H9 (cell line): ENCODE data around the gene PRPF6. TPM values are rescaled to one million over a fixed set of nuclear protein-coding genes. Genes with fewer than 3 reads are reported as not detected.

Experiments
- DNase-seq: peaks from one replicate; pipeline ENCODE4 v3.0.0-alpha.2; 2017
- H2AFZ ChIP-seq: one replicate; pipeline ENCODE4 v1.6.1; 2013; ENCODE audit warnings: mild to moderate bottlenecking, low read length, control low read depth, moderate library complexity
- H2AK5ac ChIP-seq: 2 replicates; pipeline ENCODE4 v1.6.1; 2013; ENCODE audit warnings: low read length, control low read depth, mixed read lengths; ENCODE audit not compliant: insufficient read length
- H2BK120ac ChIP-seq: one replicate; pipeline ENCODE4 v1.6.1; 2013; ENCODE audit warnings: low read depth, mild to moderate bottlenecking, low read length, control low read depth, inconsistent platforms; ENCODE audit not compliant: poor library complexity, severe bottlenecking
- H2BK12ac ChIP-seq: 2 replicates; pipeline ENCODE4 v1.6.1; 2013; ENCODE audit warnings: low read length, control low read depth, mixed read lengths, low read depth; ENCODE audit not compliant: insufficient read length
- H2BK15ac ChIP-seq: 2 replicates; pipeline ENCODE4 v1.6.1; 2013; ENCODE audit warnings: low read depth, low read length, control low read depth
- H2BK20ac ChIP-seq: one replicate; pipeline ENCODE4 v1.6.1; 2013; ENCODE audit warnings: low read depth, mild to moderate bottlenecking, low read length, control low read depth, inconsistent platforms; ENCODE audit not compliant: poor library complexity, severe bottlenecking
- H2BK5ac ChIP-seq: 2 replicates; pipeline ENCODE4 v1.6.1; 2013; ENCODE audit warnings: low read length, control low read depth, mixed read lengths; ENCODE audit not compliant: insufficient read length
- H3K14ac ChIP-seq: 2 replicates; pipeline ENCODE4 v1.6.1; 2013; ENCODE audit warnings: low read length, control low read depth; ENCODE audit not compliant: insufficient read depth
- H3K18ac ChIP-seq: 2 replicates; pipeline ENCODE4 v1.6.1; 2013; ENCODE audit warnings: low read depth, mild to moderate bottlenecking, mixed read lengths, low read length, control low read depth; ENCODE audit not compliant: insufficient read length
- H3K23ac ChIP-seq: 2 replicates; pipeline ENCODE4 v1.6.1; 2013; ENCODE audit warnings: low read length, control low read depth, mixed read lengths, low read depth; ENCODE audit not compliant: insufficient read length
- H3K23me2 ChIP-seq: 2 replicates; pipeline ENCODE4 v1.6.1; 2013; ENCODE audit warnings: low read depth, mild to moderate bottlenecking, mixed read lengths, low read length, control low read depth; ENCODE audit not compliant: insufficient read length, poor library complexity, severe bottlenecking
- H3K27ac ChIP-seq: 2 replicates; pipeline ENCODE4 v1.5.1; 2013; ENCODE audit warnings: low read length, control low read depth, mixed read lengths, low read depth; ENCODE audit not compliant: insufficient read length
- H3K27me3 ChIP-seq: 2 replicates; pipeline ENCODE4 v1.6.1; 2013; ENCODE audit warnings: low read length, control low read depth, inconsistent platforms; ENCODE audit not compliant: insufficient read depth
- H3K4ac ChIP-seq: 2 replicates; pipeline ENCODE4 v1.6.1; 2013; ENCODE audit warnings: low read depth, mild to moderate bottlenecking, control low read depth, inconsistent platforms, low read length, moderate library complexity
- H3K4me1 ChIP-seq: 2 replicates; pipeline ENCODE4 v1.6.1; 2013; ENCODE audit warnings: low read length, control low read depth, inconsistent platforms; ENCODE audit not compliant: insufficient read depth
- H3K4me2 ChIP-seq: 2 replicates; pipeline ENCODE4 v1.6.1; 2013; ENCODE audit warnings: low read length, control low read depth, mixed read lengths; ENCODE audit not compliant: insufficient read length, insufficient read depth
- H3K56ac ChIP-seq: 2 replicates; pipeline ENCODE4 v1.6.1; 2013; ENCODE audit warnings: low read depth, mild to moderate bottlenecking, mixed read lengths, low read length, control low read depth; ENCODE audit not compliant: insufficient read length
- H3K79me1 ChIP-seq: 2 replicates; pipeline ENCODE4 v1.6.1; 2013; ENCODE audit warnings: low read depth, mild to moderate bottlenecking, moderate library complexity, low read length, control low read depth, inconsistent platforms; ENCODE audit not compliant: insufficient read depth, poor library complexity, severe bottlenecking
- H3K79me2 ChIP-seq: 2 replicates; pipeline ENCODE4 v1.6.1; 2013; ENCODE audit warnings: low read length, control low read depth, inconsistent platforms; ENCODE audit not compliant: insufficient read depth
- H3K9ac ChIP-seq: 2 replicates; pipeline ENCODE4 v1.6.1; 2013; ENCODE audit warnings: low read length, control low read depth, mixed read lengths; ENCODE audit not compliant: insufficient read length; ENCODE audit errors: extremely low read depth
- H3K9me3 ChIP-seq: one replicate; pipeline ENCODE4 v1.6.1; 2013; ENCODE audit warnings: low read depth, low read length, inconsistent platforms; ENCODE audit not compliant: control insufficient read depth
- H3T11ph ChIP-seq: one replicate; pipeline ENCODE4 v1.6.1; 2013; ENCODE audit warnings: mild to moderate bottlenecking, low read length, control low read depth, inconsistent platforms
- H4K20me1 ChIP-seq: one replicate; pipeline ENCODE4 v1.6.1; 2013; ENCODE audit not compliant: control insufficient read depth, insufficient read length, insufficient read depth
- H4K5ac ChIP-seq: 2 replicates; pipeline ENCODE4 v1.6.1; 2013; ENCODE audit warnings: low read depth, mild to moderate bottlenecking, mixed read lengths, low read length, control low read depth; ENCODE audit not compliant: insufficient read length
- H4K8ac ChIP-seq: replicated peaks from 2 replicates; pipeline ENCODE4 v1.6.1; 2013; ENCODE audit warnings: low read length, control low read depth, mixed read lengths, low read depth; ENCODE audit not compliant: insufficient read length
- H4K91ac ChIP-seq: 2 replicates; pipeline ENCODE4 v1.6.1; 2013; ENCODE audit warnings: low read depth, mild to moderate bottlenecking, moderate library complexity, mixed read lengths, low read length, control low read depth; ENCODE audit not compliant: insufficient read length
- H3K27ac Mint-ChIP-seq, 3 experiments: 2 replicates in 2 of 3; 3 replicates in 1 of 3; pipeline ENCODE4 v1.8.0; 2020 to 2021; ENCODE audit warnings: mixed read lengths in 3 of 3, mild to moderate bottlenecking in 1 of 3, moderate library complexity in 1 of 3
- H3K27me3 Mint-ChIP-seq: 2 replicates; pipeline ENCODE4 v1.8.0; 2021; ENCODE audit warnings: low read depth, mild to moderate bottlenecking, moderate library complexity, mixed read lengths
- H3K36me3 Mint-ChIP-seq, 3 experiments: 2 replicates in 2 of 3; 3 replicates in 1 of 3; pipeline ENCODE4 v1.8.0; 2020 to 2021; ENCODE audit warnings: low read depth in 3 of 3, mixed read lengths in 3 of 3; ENCODE audit not compliant: insufficient read depth in 1 of 3
- H3K4me1 Mint-ChIP-seq, 2 experiments: 2 replicates each; pipeline ENCODE4 v1.8.0; 2020; ENCODE audit warnings: mixed read lengths in 2 of 2
- H3K4me3 Mint-ChIP-seq, 2 experiments: 2 replicates in 1 of 2; 3 replicates in 1 of 2; pipeline ENCODE4 v1.8.0; 2020 to 2021; ENCODE audit warnings: mild to moderate bottlenecking in 2 of 2, mixed read lengths in 2 of 2, moderate library complexity in 1 of 2
- H3K9me3 Mint-ChIP-seq, 2 experiments: 2 replicates in 1 of 2; 3 replicates in 1 of 2; pipeline ENCODE4 v1.8.0; 2020; ENCODE audit warnings: mild to moderate bottlenecking in 2 of 2, mixed read lengths in 2 of 2, moderate library complexity in 1 of 2
- CTCF ChIP-seq: fragments of 200-600 bp; sonication (generic); conservative IDR thresholded peaks from 3 replicates; pipeline ENCODE4 v1.8.0; 2021; ENCODE audit warnings: antibody characterized with exemption, mild to moderate bottlenecking
- WGBS: extraction: QIAGEN DNeasy Blood & Tissue Kit; methylation state at CpG from one replicate; pipeline ENCODE4 v1.1.7; 2013; ENCODE audit warnings: missing lambda C conversion rate, low lambda C conversion rate, mixed read lengths; ENCODE audit not compliant: insufficient read length; ENCODE audit errors: extremely low coverage; 5-methylcytosine and 5-hydroxymethylcytosine counted together
- total RNA-seq: library from RNA; stranded (reverse); gene quantifications from 2 replicates; pipeline ENCODE4 v1.2.1, GENCODE V29; 2021

PRPF6 gene
- total RNA-seq, 1 experiment from 2014 or later = 87.9 TPM

GRCh38 chr20:63980317-63980805, 571 bp upstream of the PRPF6 start:
- H3K23ac ChIP-seq = no peak overlapping the region
- H2BK12ac ChIP-seq = no peak overlapping the region
- no peak overlapping the region for H2AFZ ChIP-seq
- peaks cover 16% of the 10 kb centered on the region for H3K23me2 ChIP-seq
- no peak overlapping the region for H2BK15ac ChIP-seq
- Mint-ChIP-seq H3K27ac (peak overlapping the region in 1 of 3 experiments; percentile 7; a peak in 2 of 7 replicates), H3K36me3 (peaks cover 17 to 31% (median 30%) of the 10 kb centered on the region in 3 experiments), H3K4me3 (peak overlapping the region; percentile 93 to 95), H3K27me3 (peaks cover 1% of the 10 kb centered on the region; the same call in 1 of the 2 replicates), H3K4me1 (peaks cover 27% of the 10 kb centered on the region in 2 experiments), H3K9me3 (no peaks in the 10 kb centered on the region)
- no peak overlapping the region for H3T11ph ChIP-seq
- no peaks in the 10 kb centered on the region for H4K20me1 ChIP-seq
- no peak overlapping the region for H3K4ac ChIP-seq
- no peak overlapping the region for H3K56ac ChIP-seq
- no peak overlapping the region for H2BK20ac ChIP-seq
- H3K4me2 ChIP-seq = peak overlapping the region; percentile 67
- H3K9me3 ChIP-seq = no peaks in the 10 kb centered on the region
- no peaks in the 10 kb centered on the region for H3K27me3 ChIP-seq
- H3K18ac ChIP-seq = no peak overlapping the region
- no peak overlapping the region for H2BK5ac ChIP-seq
- H4K91ac ChIP-seq = no peak overlapping the region
- H3K4me1 ChIP-seq = peaks cover 3% of the 10 kb centered on the region; the same call in 1 of the 2 replicates
- peaks cover 4% of the 10 kb centered on the region; the same call in 1 of the 2 replicates for H3K79me2 ChIP-seq
- no peak for DNase-seq
- H3K9ac ChIP-seq = no peak overlapping the region
- no peak overlapping the region for H2BK120ac ChIP-seq
- H3K14ac ChIP-seq = no peak overlapping the region
- no peak overlapping the region for H4K5ac ChIP-seq
- TF ChIP-seq CTCF = no peak
- WGBS = no CpG with 5 or more reads among the region's 15 CpGs
- no peak overlapping the region for H2AK5ac ChIP-seq
- H3K79me1 ChIP-seq = peaks cover 6% of the 10 kb centered on the region
- no peak overlapping the region for H3K27ac ChIP-seq
- no peak overlapping the region for H4K8ac ChIP-seq
